GM12878 (cell line): ENCODE measurements around the gene KIAA0319L. TPM values are rescaled to one million over a fixed set of nuclear protein-coding genes. Genes with fewer than 3 reads are reported as not detected.

Experiments
- ATAC-seq: fragments of 200-7000 bp; cut with Tn5 transposase; 3 replicates; pipeline ENCODE4 v1.9.1; 2020; ENCODE audit warnings: mild to moderate bottlenecking, moderate library complexity
- BruUV-seq: library from RNA; stranded (reverse); fragments of 400-500 nt; replicated peaks from 2 replicates; lab custom pipeline; 2021; lab: Mats Ljungman, UMichigan
- CTCF ChIA-PET: fragments of 300-600 bp; sonication (Branson Sonifier 250); formaldehyde crosslinking; extraction: SDS; loops from one replicate; lab custom pipeline; 2021; ENCODE audit warnings: inconsistent platforms; lab: Yijun Ruan, JAX
- POLR2A ChIA-PET: fragments of 350-600 bp; formaldehyde crosslinking; extraction: SDS; loops from one replicate; lab custom pipeline; 2021; ENCODE audit warnings: inconsistent platforms; lab: Charles Lee
- RAD21 ChIA-PET: fragments of 300-600 bp; sonication (Branson Sonifier 250); formaldehyde crosslinking; loops from one replicate; lab custom pipeline; 2023; ENCODE audit warnings: antibody characterized with exemption; ENCODE audit not compliant: unreplicated experiment; lab: Charles Lee
- SMC1A ChIA-PET: fragments of 300-600 bp; sonication (Branson Sonifier 250); formaldehyde crosslinking; loops from one replicate; lab custom pipeline; 2023; ENCODE audit not compliant: unreplicated experiment, uncharacterized antibody; lab: Charles Lee
- DNase-seq: peaks from one replicate; pipeline ENCODE4 v3.0.0-alpha.2; 2011; ENCODE audit warnings: low read depth, low spot score
- FAIRE-seq: peaks from 3 replicates; lab custom pipeline; 2011; peaks lifted over from hg19 to GRCh38; lab: Jason Lieb, UNC
- H2AFZ ChIP-seq: 2 replicates; pipeline ENCODE4 v1.6.0; 2011; ENCODE audit warnings: low read depth, low read length, control low read depth; ENCODE audit not compliant: control insufficient read depth
- H3K27ac ChIP-seq: 2 replicates; pipeline ENCODE4 v1.5.1; 2011; ENCODE audit warnings: control low read depth; ENCODE audit not compliant: control insufficient read depth, insufficient read depth
- H3K27me3 ChIP-seq, 2 experiments: replicated peaks in 1 of 2; 2 replicates each; pipeline versions ENCODE4 v1.6.0 to v1.6.1; 2011; ENCODE audit warnings: low read length in 1 of 2; ENCODE audit not compliant: control insufficient read depth in 2 of 2, insufficient read depth in 2 of 2
- H3K36me3 ChIP-seq, 2 experiments: 2 replicates each; pipeline ENCODE4 v1.5.1; 2011; ENCODE audit warnings: low read length in 1 of 2; ENCODE audit not compliant: control insufficient read depth in 2 of 2, insufficient read depth in 2 of 2
- H3K4me1 ChIP-seq: 2 replicates; pipeline ENCODE4 v1.6.1; 2011; ENCODE audit warnings: mild to moderate bottlenecking, low read length, moderate library complexity, mixed read lengths; ENCODE audit not compliant: control insufficient read depth, insufficient read depth
- H3K4me2 ChIP-seq: 2 replicates; pipeline ENCODE4 v1.6.0; 2011; ENCODE audit warnings: control low read depth; ENCODE audit not compliant: control insufficient read depth, insufficient read depth
- H3K4me3 ChIP-seq: fragments of 200-600 bp; sonication (generic); 2 replicates; pipeline ENCODE4 v1.5.1; 2016
- H3K79me2 ChIP-seq: 2 replicates; pipeline ENCODE4 v1.6.0; 2011; ENCODE audit warnings: low read length; ENCODE audit not compliant: control insufficient read depth, insufficient read depth
- H3K9ac ChIP-seq: 2 replicates; pipeline ENCODE4 v1.8.0; 2011; ENCODE audit warnings: low read length, control low read depth, mixed read lengths; ENCODE audit not compliant: control insufficient read depth, insufficient read depth
- H3K9me3 ChIP-seq: replicated peaks from 3 replicates; pipeline ENCODE4 v1.5.1; 2011; ENCODE audit warnings: mild to moderate bottlenecking, low read length; ENCODE audit not compliant: control insufficient read depth, insufficient read depth
- H4K20me1 ChIP-seq: 2 replicates; pipeline ENCODE4 v1.6.0; 2011; ENCODE audit not compliant: control insufficient read depth, insufficient read depth
- BACH1 ChIP-seq: fragments of 450-650 bp; IDR thresholded peaks from 2 replicates; pipeline ENCODE4 v1.6.1; 2017; ENCODE audit warnings: mild to moderate bottlenecking, borderline replicate concordance
- CHD1 ChIP-seq: IDR thresholded peaks from 2 replicates; pipeline ENCODE4 v1.6.1; 2012; ENCODE audit warnings: low read depth, low read length, improper control_type of control experiment
- CHD2 ChIP-seq: IDR thresholded peaks from 2 replicates; pipeline ENCODE4 v1.6.1; 2011; ENCODE audit warnings: low read depth, low read length, improper control_type of control experiment, borderline replicate concordance
- CREM ChIP-seq: IDR thresholded peaks from 2 replicates; pipeline ENCODE4 v1.6.1; 2014; ENCODE audit warnings: antibody characterized with exemption, low read depth
- DPF2 ChIP-seq: fragments of 450-650 bp; IDR thresholded peaks from 2 replicates; pipeline ENCODE4 v1.6.1; 2017; ENCODE audit warnings: mild to moderate bottlenecking
- EZH2 ChIP-seq: IDR thresholded peaks from 2 replicates; pipeline ENCODE4 v1.6.1; 2012; ENCODE audit warnings: low read depth, mild to moderate bottlenecking, control low read depth, inconsistent platforms, low read length, borderline replicate concordance; ENCODE audit not compliant: control insufficient read depth
- FOXK2 ChIP-seq: fragments of 450-650 bp; IDR thresholded peaks from 2 replicates; pipeline ENCODE4 v1.6.1; 2017; ENCODE audit warnings: mild to moderate bottlenecking, moderate library complexity
- GABPA ChIP-seq: IDR thresholded peaks from 2 replicates; pipeline ENCODE4 v1.6.1; 2014; ENCODE audit warnings: antibody characterized with exemption, low read depth, mild to moderate bottlenecking, inconsistent platforms
- IKZF2 ChIP-seq, 2 experiments: fragments of 450-650 bp; IDR thresholded peaks; 2 replicates each; pipeline ENCODE4 v1.6.1; 2017; ENCODE audit warnings: mild to moderate bottlenecking in 2 of 2, moderate library complexity in 2 of 2
- JUND ChIP-seq: IDR thresholded peaks from 2 replicates; pipeline ENCODE4 v1.6.1; 2012; ENCODE audit warnings: low read depth, mild to moderate bottlenecking, low read length, improper control_type of control experiment, moderate library complexity
- NRF1 ChIP-seq: conservative IDR thresholded peaks from 2 replicates; pipeline ENCODE4 v1.6.1; 2011; ENCODE audit warnings: mild to moderate bottlenecking, low read depth, low read length, improper control_type of control experiment
- POLR2AphosphoS5 ChIP-seq: IDR thresholded peaks from 2 replicates; pipeline ENCODE4 v1.6.1; 2011; ENCODE audit warnings: mild to moderate bottlenecking, low read length, inconsistent platforms
- RCOR1 ChIP-seq: conservative IDR thresholded peaks from 2 replicates; pipeline ENCODE4 v1.6.1; 2012; ENCODE audit warnings: low read depth, low read length, improper control_type of control experiment
- SMARCA5 ChIP-seq: fragments of 450-650 bp; IDR thresholded peaks from 2 replicates; pipeline ENCODE4 v1.6.1; 2017; ENCODE audit warnings: mild to moderate bottlenecking
- TCF12 ChIP-seq: IDR thresholded peaks from 2 replicates; pipeline ENCODE4 v1.6.1; 2011; ENCODE audit warnings: low read depth, mild to moderate bottlenecking, low read length
- WGBS: methylation state at CpG from one replicate; pipeline ENCODE4 v1.1.6; 2016; ENCODE audit warnings: low lambda C conversion rate; ENCODE audit not compliant: insufficient replicate concordance, insufficient coverage; ENCODE audit errors: missing lambda C conversion rate; 5-methylcytosine and 5-hydroxymethylcytosine counted together
- in situ Hi-C: fragments of 300-500 bp; cut with MboI; formaldehyde crosslinking; loops from 9 replicates; pipeline ENCODE4 v1.14.3; 2018; ENCODE audit warnings: mixed read lengths
- intact Hi-C: fragments of 100-400 bp; cut with micrococcal nuclease; formaldehyde crosslinking; loops from one replicate; pipeline ENCODE4 v1.14.2; 2022; ENCODE audit not compliant: unreplicated experiment
- polyA plus RNA-seq, 11 experiments: library from polyadenylated mRNA; depleted of rRNA in 4 of 11; unstranded in 6 of 11; stranded (reverse) in 5 of 11; fragments of >200 nt; fragmentation: Nextera tagmentation in 4 of 11; fragmentation: Illumina TruSeq in 1 of 11; extraction: Ambion mirVana in 4 of 11; extraction: Trizol in 1 of 11; gene quantifications; 1 replicate in 1 of 11; 2 replicates in 10 of 11; pipeline versions ENCODE4 v1.2.1 to v1.2.3, GENCODE V29; 2011 to 2016; ENCODE audit warnings: inconsistent platforms in 2 of 11, missing spikeins in 2 of 11, low read depth in 1 of 11
- total RNA-seq, 4 experiments: library from RNA; depleted of rRNA in 3 of 4; stranded (reverse); fragments of >200 nt in 3 of 4; fragmentation: Illumina TruSeq in 1 of 4; extraction: Trizol in 1 of 4; gene quantifications; 2 replicates each; pipeline versions ENCODE4 v1.2.1 to v1.2.3, GENCODE V29; 2013 to 2021
- TF ChIP-seq, protein P1 (sequence below): IDR thresholded peaks from 2 replicates; pipeline ENCODE4 v1.6.1; 2011; ENCODE audit warnings: mild to moderate bottlenecking, low read depth, low read length, moderate library complexity; ENCODE audit not compliant: insufficient replicate concordance
- TF ChIP-seq, protein P2 (sequence below): IDR thresholded peaks from 2 replicates; pipeline ENCODE4 v1.6.1; 2012; ENCODE audit warnings: improper control_type of control experiment, low read depth, low read length; ENCODE audit not compliant: insufficient replicate concordance
- TF ChIP-seq, protein P3 (sequence below): IDR thresholded peaks from 2 replicates; pipeline ENCODE4 v1.6.1; 2011; ENCODE audit warnings: borderline replicate concordance, low read depth, mild to moderate bottlenecking, moderate library complexity, low read length; ENCODE audit not compliant: insufficient read depth, poor library complexity, severe bottlenecking

The KIAA0319L gene
- total and polyA plus RNA-seq, 10 of the 15 experiments (the other 5 are each of a cell fraction or from before 2014, with no cell fraction given), result 2.6 to 57.8 (median 25.4) TPM

DNA sequence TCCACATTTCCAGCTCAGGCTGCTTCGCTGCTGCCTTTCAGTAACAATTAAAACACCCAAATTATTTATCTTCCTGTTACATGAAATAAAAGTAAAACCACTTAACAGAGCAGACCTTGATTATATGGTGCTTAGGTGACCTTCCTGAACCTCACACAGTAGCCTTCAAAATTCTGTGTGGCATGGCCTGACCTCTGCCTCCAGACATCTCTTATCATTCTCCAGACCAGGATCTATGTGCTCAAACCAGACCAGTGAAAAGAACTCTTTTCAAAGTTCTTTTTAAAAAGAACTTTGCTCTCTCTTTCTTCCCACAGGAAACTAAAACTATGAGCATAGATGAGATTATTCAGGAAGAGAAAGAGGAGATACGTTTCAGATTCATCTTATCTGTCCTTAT is 37.8 kb downstream of the KIAA0319L start:
- 97% methylated on average over 2 of the region's 2 CpGs for WGBS
- CTCF ChIA-PET, result interaction anchor here (0.9 to 1.1 kb wide), 3 partner anchors 67 to 197 kb away, joined by 3 read pairs; no protein-coding TSS in a partner anchor
- POLR2A ChIA-PET, result interaction anchor here (1.1 to 1.5 kb wide), 2 partner anchors 8 to 10 kb away, joined by 3 read pairs; no protein-coding TSS in a partner anchor
- Histone ChIP-seq H3K4me1 (no peaks in the 10 kb centered on the region), H3K27me3 (no peaks in the 10 kb centered on the region), H3K4me2 (no peak overlapping the region)
- intact Hi-C loops, result no loop called here
- BruUV-seq, result no TSS peak
- SMC1A ChIA-PET, result interaction anchor here (1.9 kb wide), 1 partner anchor 11 kb away, joined by 6 read pairs; no protein-coding TSS in a partner anchor
- TF ChIP-seq, protein P1, sequence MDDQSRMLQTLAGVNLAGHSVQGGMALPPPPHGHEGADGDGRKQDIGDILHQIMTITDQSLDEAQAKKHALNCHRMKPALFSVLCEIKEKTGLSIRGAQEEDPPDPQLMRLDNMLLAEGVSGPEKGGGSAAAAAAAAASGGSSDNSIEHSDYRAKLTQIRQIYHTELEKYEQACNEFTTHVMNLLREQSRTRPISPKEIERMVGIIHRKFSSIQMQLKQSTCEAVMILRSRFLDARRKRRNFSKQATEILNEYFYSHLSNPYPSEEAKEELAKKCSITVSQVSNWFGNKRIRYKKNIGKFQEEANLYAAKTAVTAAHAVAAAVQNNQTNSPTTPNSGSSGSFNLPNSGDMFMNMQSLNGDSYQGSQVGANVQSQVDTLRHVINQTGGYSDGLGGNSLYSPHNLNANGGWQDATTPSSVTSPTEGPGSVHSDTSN, result no peak
- TF ChIP-seq NRF1 (no peak), GABPA (no peak), RCOR1 (no peak), TCF12 (no peak), CHD2 (no peak), CHD1 (no peak), IKZF2 (IDR thresholded peaks at IDR 0.05) (no peak), SMARCA5 (no peak), FOXK2 (no peak), BACH1 (no peak), POLR2AphosphoS5 (no peak), EZH2 (no peak), DPF2 (no peak), JUND (no peak), CREM (no peak)
- TF ChIP-seq, protein P2, sequence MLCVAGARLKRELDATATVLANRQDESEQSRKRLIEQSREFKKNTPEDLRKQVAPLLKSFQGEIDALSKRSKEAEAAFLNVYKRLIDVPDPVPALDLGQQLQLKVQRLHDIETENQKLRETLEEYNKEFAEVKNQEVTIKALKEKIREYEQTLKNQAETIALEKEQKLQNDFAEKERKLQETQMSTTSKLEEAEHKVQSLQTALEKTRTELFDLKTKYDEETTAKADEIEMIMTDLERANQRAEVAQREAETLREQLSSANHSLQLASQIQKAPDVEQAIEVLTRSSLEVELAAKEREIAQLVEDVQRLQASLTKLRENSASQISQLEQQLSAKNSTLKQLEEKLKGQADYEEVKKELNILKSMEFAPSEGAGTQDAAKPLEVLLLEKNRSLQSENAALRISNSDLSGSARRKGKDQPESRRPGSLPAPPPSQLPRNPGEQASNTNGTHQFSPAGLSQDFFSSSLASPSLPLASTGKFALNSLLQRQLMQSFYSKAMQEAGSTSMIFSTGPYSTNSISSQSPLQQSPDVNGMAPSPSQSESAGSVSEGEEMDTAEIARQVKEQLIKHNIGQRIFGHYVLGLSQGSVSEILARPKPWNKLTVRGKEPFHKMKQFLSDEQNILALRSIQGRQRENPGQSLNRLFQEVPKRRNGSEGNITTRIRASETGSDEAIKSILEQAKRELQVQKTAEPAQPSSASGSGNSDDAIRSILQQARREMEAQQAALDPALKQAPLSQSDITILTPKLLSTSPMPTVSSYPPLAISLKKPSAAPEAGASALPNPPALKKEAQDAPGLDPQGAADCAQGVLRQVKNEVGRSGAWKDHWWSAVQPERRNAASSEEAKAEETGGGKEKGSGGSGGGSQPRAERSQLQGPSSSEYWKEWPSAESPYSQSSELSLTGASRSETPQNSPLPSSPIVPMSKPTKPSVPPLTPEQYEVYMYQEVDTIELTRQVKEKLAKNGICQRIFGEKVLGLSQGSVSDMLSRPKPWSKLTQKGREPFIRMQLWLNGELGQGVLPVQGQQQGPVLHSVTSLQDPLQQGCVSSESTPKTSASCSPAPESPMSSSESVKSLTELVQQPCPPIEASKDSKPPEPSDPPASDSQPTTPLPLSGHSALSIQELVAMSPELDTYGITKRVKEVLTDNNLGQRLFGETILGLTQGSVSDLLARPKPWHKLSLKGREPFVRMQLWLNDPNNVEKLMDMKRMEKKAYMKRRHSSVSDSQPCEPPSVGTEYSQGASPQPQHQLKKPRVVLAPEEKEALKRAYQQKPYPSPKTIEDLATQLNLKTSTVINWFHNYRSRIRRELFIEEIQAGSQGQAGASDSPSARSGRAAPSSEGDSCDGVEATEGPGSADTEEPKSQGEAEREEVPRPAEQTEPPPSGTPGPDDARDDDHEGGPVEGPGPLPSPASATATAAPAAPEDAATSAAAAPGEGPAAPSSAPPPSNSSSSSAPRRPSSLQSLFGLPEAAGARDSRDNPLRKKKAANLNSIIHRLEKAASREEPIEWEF, result no peak
- TF ChIP-seq, protein P3, sequence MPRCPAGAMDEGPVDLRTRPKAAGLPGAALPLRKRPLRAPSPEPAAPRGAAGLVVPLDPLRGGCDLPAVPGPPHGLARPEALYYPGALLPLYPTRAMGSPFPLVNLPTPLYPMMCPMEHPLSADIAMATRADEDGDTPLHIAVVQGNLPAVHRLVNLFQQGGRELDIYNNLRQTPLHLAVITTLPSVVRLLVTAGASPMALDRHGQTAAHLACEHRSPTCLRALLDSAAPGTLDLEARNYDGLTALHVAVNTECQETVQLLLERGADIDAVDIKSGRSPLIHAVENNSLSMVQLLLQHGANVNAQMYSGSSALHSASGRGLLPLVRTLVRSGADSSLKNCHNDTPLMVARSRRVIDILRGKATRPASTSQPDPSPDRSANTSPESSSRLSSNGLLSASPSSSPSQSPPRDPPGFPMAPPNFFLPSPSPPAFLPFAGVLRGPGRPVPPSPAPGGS, result no peak
- TF ChIP-seq, all 136 proteins: peak for 0
- RAD21 ChIA-PET, result interaction anchor here (1.0 kb wide), 1 partner anchor 16 kb away, joined by 3 read pairs; no protein-coding TSS in a partner anchor
- DNase-seq (no peak), ATAC-seq (no peak), FAIRE-seq (no peak)
- Histone ChIP-seq H4K20me1 (no peaks in the 10 kb centered on the region), H3K9ac (no peak overlapping the region), H3K36me3 (no peaks in the 10 kb centered on the region), H3K4me3 (no peak overlapping the region), H3K27ac (no peak overlapping the region), H3K79me2 (no peaks in the 10 kb centered on the region; the same call in none of the 2 replicates), H2AFZ (no peak overlapping the region), H3K9me3 (no peaks in the 10 kb centered on the region; the same call in 1 of the 3 replicates)
- in situ Hi-C loops, result no loop called here
